ENCODE measurements around the gene WNT3A. TPM values are rescaled to one million over a fixed set of nuclear protein-coding genes. Genes with fewer than 3 reads are reported as not detected.

Gene WNT3A
- total RNA-seq, 1 experiment from 2014 or later = 1.0 TPM

DNA sequence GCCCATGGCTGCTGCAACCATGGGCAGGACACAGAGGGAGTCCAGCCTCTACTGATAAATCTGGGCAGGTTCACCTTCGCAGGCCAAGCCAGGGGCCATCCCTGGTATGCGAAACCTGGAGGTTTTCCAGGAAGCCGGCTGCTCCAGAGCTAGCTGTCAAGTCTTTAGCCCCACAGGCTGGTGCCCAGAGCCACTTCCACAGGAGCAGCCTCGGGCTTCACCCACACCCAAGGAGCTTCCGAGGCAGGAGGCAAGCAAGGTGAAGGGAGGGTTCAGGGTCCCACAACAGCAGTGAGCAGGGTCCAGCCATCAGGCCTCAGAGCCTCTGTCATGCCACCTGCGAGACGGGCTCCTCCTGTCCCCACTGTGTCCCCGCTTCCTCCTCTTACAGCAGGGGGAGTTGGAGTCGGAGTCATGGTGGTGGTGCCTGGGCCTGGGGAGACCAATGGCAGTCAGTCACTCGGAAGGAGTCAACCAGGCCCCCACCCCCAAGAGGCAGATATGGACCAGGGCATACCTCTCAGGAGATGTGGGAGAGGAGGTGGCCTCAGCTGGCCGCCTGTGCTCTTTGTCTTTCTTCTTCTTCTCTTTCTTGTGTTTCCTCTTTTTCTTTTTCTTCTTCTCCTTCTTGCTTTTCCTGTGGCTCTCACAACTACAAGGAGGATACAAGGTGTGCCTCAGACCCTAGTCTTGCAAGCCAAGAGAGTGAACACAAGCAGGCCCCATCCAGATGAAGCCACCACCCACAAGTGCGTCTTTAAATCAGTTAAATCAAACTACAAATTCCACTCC is 94.2 kb downstream of the WNT3A start:
- H3K27ac ChIP-seq (ENCODE audit: low read length) = no peak overlapping the region
- POLR2A ChIA-PET (ENCODE audit: unreplicated experiment) = no interaction called here

DNA sequence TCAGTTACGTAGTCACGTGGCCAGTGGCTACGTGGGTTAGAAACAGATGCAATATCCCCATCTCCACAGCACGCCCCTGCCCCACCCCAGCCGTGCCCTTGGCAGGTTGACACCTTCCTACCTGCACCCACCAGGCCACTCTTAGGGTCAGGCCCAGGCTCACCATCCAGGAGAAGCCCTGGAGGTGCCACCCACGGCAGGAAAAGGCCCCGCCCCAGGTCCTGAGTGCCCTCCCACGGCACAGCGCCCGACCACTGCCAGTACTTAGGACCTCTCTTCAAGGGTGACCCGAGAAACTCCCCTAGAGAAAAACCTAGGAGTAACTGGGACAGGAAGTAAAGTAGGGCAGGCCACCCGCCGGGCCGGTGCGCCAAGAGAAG is 94.8 kb downstream of the WNT3A start:
- Histone ChIP-seq H3K9ac (ENCODE audit: low read length) (peak overlapping the region; percentile 91), H3K9me3 (ENCODE audit: low read length) (no peaks in the 10 kb centered on the region), H2AFZ (ENCODE audit: low read length) (peak overlapping the region; percentile 54; the same call in 1 of the 2 replicates), H3K27ac (ENCODE audit: low read length) (no peak overlapping the region), H3K4me1 (ENCODE audit: insufficient read depth, low read length) (peaks cover 21% of the 10 kb centered on the region), H3K9me2 (replicated peaks; ENCODE audit: low read length) (no peaks in the 10 kb centered on the region), H3K4me2 (ENCODE audit: low read length) (peak overlapping the region; percentile 89), H3K27me3 (ENCODE audit: low read length) (no peaks in the 10 kb centered on the region), H3K79me2 (ENCODE audit: low read length) (peaks cover 64% of the 10 kb centered on the region), H4K20me1 (ENCODE audit: low read length) (peaks cover 42% of the 10 kb centered on the region), H3K4me3 (ENCODE audit: low read length) (peak overlapping the region; percentile 79), H3F3A (ENCODE audit: low read length, unreplicated experiment) (peaks cover 14% of the 10 kb centered on the region), H3K36me3 (ENCODE audit: low read depth, low read length) (peaks cover 46% of the 10 kb centered on the region)
- BruUV-seq (replicated peaks) = no TSS peak
- no peak for TF ChIP-seq EZH2 (IDR thresholded peaks at IDR 0.05; ENCODE audit: low read length, unreplicated experiment)
- ChIA-PET CTCF (interaction anchor here (1.0 to 1.1 kb wide), 3 partner anchors 19 to 102 kb away, joined by 3 to 4 read pairs (median 3); partner anchors contain the start of gene IBA57), POLR2A (ENCODE audit: unreplicated experiment) (interaction anchor here (0.6 kb wide), 1 partner anchor 99 kb away, joined by 4 read pairs; no protein-coding TSS in a partner anchor)
- intact Hi-C loops (cut with micrococcal nuclease) = loop anchor here (10.0 kb wide), 1 partner anchor 537 kb away; the partner anchor contains the start of gene ZNF678
- ATAC-seq (peak; percentile 3), DNase-seq (peak; percentile 43)

More for the DNA sequence above, 94.2 kb downstream of the WNT3A start:
- no peaks in the 10 kb centered on the region for H3K9me3 ChIP-seq (ENCODE audit: low read length)
- no peaks in the 10 kb centered on the region for H3K27me3 ChIP-seq (ENCODE audit: low read length)
- ATAC-seq = no peak
- peak overlapping the region; percentile 89 for H3K4me2 ChIP-seq (ENCODE audit: low read length)
- no peaks in the 10 kb centered on the region for H3K9me2 ChIP-seq (replicated peaks; ENCODE audit: low read length)
- peaks cover 42% of the 10 kb centered on the region for H3K36me3 ChIP-seq (ENCODE audit: low read depth, low read length)
- H3F3A ChIP-seq (ENCODE audit: low read length, unreplicated experiment) = peaks cover 14% of the 10 kb centered on the region
- peak; percentile 38 for DNase-seq
- H3K4me3 ChIP-seq (ENCODE audit: low read length) = peak overlapping the region; percentile 79
- H4K20me1 ChIP-seq (ENCODE audit: low read length) = peaks cover 48% of the 10 kb centered on the region
- intact Hi-C loops (cut with micrococcal nuclease) = loop anchor here (10.0 kb wide), 1 partner anchor 536 kb away; the partner anchor contains the start of gene ZNF678
- no peak overlapping the region for H2AFZ ChIP-seq (ENCODE audit: low read length)
- peaks cover 21% of the 10 kb centered on the region for H3K4me1 ChIP-seq (ENCODE audit: insufficient read depth, low read length)
- CTCF ChIA-PET = interaction anchor here (1.0 kb wide), 1 partner anchor 102 kb away, joined by 15 read pairs; no protein-coding TSS in a partner anchor
- peak overlapping the region; percentile 91; the same call in 1 of the 2 replicates for H3K9ac ChIP-seq (ENCODE audit: low read length)
- TF ChIP-seq EZH2 (IDR thresholded peaks at IDR 0.05; ENCODE audit: low read length, unreplicated experiment) (no peak), EZH2phosphoT487 (IDR thresholded peaks at IDR 0.05; ENCODE audit: borderline replicate concordance, low read length) (no peak)
- H3K79me2 ChIP-seq (ENCODE audit: low read length) = peaks cover 68% of the 10 kb centered on the region
- TSS peak; percentile 54 for BruUV-seq (replicated peaks)

DNA sequence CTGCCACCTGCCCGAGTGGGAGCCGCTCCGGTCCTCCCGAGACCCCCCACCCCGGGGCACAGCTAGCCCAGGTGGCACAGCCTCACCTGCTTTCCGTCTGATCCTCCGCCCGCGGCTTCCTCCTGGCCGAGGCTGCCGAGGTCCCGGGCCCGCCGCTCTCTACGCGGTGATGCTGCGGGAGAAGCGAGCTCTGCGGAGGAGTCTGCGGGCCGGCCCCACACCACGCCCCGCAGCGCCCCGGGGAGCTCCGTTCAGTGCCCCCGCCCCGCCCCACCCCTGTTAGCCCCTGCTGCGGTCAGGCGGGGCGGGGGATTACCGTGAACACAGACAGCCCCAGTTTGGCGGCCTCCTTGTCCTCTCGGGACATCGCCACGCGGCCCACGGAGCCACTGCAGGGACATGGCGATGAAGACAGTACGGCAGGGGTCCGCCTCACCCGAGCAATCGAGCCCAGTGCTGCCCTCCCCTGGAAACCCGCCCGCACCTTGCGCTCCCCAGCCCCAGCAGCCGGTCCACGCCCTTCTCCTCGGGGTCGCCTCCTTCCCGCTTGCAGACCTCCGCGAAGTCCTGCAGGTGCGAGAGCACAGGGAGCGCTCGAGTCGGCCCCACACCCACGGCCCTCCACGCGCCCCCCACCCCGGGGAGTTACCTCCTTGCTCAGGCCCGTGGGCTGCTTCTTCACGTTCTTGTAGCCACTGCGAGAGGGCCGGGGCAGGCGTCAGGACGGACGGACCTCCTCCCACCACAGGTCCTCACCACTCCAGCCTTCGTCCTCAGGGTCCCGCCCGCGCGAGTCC is 95.4 kb downstream of the WNT3A start:
- peak overlapping the region; percentile 91 for H3K9ac ChIP-seq (ENCODE audit: low read length)
- H3K79me2 ChIP-seq (ENCODE audit: low read length) = peaks cover 62% of the 10 kb centered on the region
- no peak overlapping the region for H3K27ac ChIP-seq (ENCODE audit: low read length)
- H3K9me3 ChIP-seq (ENCODE audit: low read length) = no peaks in the 10 kb centered on the region
- H4K20me1 ChIP-seq (ENCODE audit: low read length) = peaks cover 36% of the 10 kb centered on the region
- ChIA-PET CTCF (interaction anchor here (1.0 to 1.1 kb wide), 3 partner anchors 20 to 103 kb away, joined by 3 to 4 read pairs (median 3); partner anchors contain the start of gene IBA57), POLR2A (ENCODE audit: unreplicated experiment) (interaction anchor here (0.6 kb wide), 2 partner anchors 12 to 99 kb away, joined by 4 to 8 read pairs; no protein-coding TSS in a partner anchor)
- BruUV-seq (replicated peaks) = no TSS peak
- TF ChIP-seq, protein P1, sequence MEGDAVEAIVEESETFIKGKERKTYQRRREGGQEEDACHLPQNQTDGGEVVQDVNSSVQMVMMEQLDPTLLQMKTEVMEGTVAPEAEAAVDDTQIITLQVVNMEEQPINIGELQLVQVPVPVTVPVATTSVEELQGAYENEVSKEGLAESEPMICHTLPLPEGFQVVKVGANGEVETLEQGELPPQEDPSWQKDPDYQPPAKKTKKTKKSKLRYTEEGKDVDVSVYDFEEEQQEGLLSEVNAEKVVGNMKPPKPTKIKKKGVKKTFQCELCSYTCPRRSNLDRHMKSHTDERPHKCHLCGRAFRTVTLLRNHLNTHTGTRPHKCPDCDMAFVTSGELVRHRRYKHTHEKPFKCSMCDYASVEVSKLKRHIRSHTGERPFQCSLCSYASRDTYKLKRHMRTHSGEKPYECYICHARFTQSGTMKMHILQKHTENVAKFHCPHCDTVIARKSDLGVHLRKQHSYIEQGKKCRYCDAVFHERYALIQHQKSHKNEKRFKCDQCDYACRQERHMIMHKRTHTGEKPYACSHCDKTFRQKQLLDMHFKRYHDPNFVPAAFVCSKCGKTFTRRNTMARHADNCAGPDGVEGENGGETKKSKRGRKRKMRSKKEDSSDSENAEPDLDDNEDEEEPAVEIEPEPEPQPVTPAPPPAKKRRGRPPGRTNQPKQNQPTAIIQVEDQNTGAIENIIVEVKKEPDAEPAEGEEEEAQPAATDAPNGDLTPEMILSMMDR (conservative IDR thresholded peaks at IDR 0.05; ENCODE audit: low read depth, low read length) = peak; percentile 57
- TF ChIP-seq EZH2phosphoT487 (IDR thresholded peaks at IDR 0.05; ENCODE audit: borderline replicate concordance, low read length) = no peak
- TF ChIP-seq EZH2 (IDR thresholded peaks at IDR 0.05; ENCODE audit: low read length, unreplicated experiment) = no peak
- H3K27me3 ChIP-seq (ENCODE audit: low read length) = no peaks in the 10 kb centered on the region
- peak; percentile 47 for ATAC-seq
- peak overlapping the region; percentile 89 for H3K4me2 ChIP-seq (ENCODE audit: low read length)
- no peaks in the 10 kb centered on the region for H3K9me2 ChIP-seq (replicated peaks; ENCODE audit: low read length)
- intact Hi-C loops (cut with micrococcal nuclease) = loop anchor here (1.0 to 10.0 kb wide), 3 partner anchors 19 to 537 kb away; partner anchors contain the start of genes ARF1 and ZNF678
- H2AFZ ChIP-seq (ENCODE audit: low read length) = peak overlapping the region; percentile 54
- H3F3A ChIP-seq (ENCODE audit: low read length, unreplicated experiment) = peaks cover 14% of the 10 kb centered on the region
- H3K4me3 ChIP-seq (ENCODE audit: low read length) = peak overlapping the region; percentile 79
- H3K4me1 ChIP-seq (ENCODE audit: insufficient read depth, low read length) = peaks cover 21% of the 10 kb centered on the region
- peak; percentile 65 for DNase-seq
- H3K36me3 ChIP-seq (ENCODE audit: low read depth, low read length) = peaks cover 48% of the 10 kb centered on the region

Measured in PC-3 (cell line).